Neural progenitor cell (in vitro differentiated cells): ENCODE data around the gene ZBTB43.

Experiments used
- EZH2 ChIP-seq: fragments of 200-600 bp; sonication (generic); IDR thresholded peaks from 2 replicates; pipeline ENCODE4 v1.6.1; 2017; ENCODE audit warnings: antibody characterized with exemption, mild to moderate bottlenecking, moderate library complexity
- EZH2phosphoT487 ChIP-seq: fragments of 200-600 bp; sonication (generic); IDR thresholded peaks from 2 replicates; pipeline ENCODE4 v1.6.1; 2017; ENCODE audit warnings: antibody characterized with exemption
- TF ChIP-seq, protein P1 (sequence below): fragments of 200-600 bp; sonication (generic); IDR thresholded peaks from 2 replicates; pipeline ENCODE4 v1.5.1; 2017; ENCODE audit warnings: antibody characterized with exemption, mild to moderate bottlenecking

DNA sequence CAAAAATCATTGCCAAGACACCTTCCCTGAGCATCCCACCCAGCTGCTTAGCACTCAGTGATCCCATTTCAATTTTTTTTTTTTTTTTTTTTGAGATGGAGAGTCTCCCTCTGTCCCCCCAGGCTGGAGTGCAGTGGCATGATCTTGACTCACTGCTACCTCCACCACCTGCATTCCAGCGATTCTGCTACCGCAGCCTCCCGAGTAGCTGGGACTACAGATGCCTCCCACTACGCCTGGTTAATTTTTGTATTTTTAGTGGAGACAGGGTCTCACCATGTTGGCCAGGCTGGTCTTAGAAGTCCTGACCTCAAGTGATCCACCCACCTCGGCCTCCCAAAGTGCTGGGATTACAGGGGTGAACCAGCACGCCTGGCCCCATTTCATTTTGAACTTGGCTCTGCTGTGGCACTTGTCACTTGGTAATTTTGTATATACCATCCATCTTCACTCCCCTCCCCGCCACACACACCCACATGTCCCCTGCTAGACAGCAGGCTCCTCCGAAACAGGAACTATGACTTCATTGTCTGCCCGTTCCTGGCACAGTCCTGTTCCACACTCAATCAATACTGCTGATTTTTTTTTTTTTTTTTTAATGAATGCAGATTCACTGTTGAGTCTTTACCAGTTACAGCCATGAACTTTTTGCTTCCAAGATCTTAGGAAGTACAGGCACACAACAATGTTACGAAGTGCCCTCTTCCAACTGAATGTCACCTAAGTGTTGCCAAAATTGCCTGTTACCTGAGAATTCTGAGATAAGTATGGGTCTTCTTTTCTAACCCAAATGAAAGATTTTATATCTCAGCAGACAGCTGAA is 38.3 kb downstream of the ZBTB43 start:
- TF ChIP-seq, protein P1, sequence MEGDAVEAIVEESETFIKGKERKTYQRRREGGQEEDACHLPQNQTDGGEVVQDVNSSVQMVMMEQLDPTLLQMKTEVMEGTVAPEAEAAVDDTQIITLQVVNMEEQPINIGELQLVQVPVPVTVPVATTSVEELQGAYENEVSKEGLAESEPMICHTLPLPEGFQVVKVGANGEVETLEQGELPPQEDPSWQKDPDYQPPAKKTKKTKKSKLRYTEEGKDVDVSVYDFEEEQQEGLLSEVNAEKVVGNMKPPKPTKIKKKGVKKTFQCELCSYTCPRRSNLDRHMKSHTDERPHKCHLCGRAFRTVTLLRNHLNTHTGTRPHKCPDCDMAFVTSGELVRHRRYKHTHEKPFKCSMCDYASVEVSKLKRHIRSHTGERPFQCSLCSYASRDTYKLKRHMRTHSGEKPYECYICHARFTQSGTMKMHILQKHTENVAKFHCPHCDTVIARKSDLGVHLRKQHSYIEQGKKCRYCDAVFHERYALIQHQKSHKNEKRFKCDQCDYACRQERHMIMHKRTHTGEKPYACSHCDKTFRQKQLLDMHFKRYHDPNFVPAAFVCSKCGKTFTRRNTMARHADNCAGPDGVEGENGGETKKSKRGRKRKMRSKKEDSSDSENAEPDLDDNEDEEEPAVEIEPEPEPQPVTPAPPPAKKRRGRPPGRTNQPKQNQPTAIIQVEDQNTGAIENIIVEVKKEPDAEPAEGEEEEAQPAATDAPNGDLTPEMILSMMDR: no peak
- TF ChIP-seq EZH2phosphoT487 (no peak), EZH2 (no peak)
